ENCODE data around the gene APBB2. TPM values are rescaled to one million over a fixed set of nuclear protein-coding genes. Genes with fewer than 3 reads are reported as not detected.

Gene APBB2
- total and polyA plus RNA-seq, 2 experiments from 2014 or later: 35.8 to 74.8 TPM

GRCh38 chr4:41026971-41027370 lies 187.4 kb downstream of the APBB2 start:
- no peak for DNase-seq (ENCODE audit: low spot score)
- Histone ChIP-seq H3K4me1 (ENCODE audit: insufficient read depth) (no peaks in the 10 kb centered on the region), H3F3A (replicated peaks; ENCODE audit: low read depth) (no peaks in the 10 kb centered on the region), H3K36me3 (ENCODE audit: insufficient read depth) (peaks cover 26% of the 10 kb centered on the region), H2AFZ (no peak overlapping the region), H3K27me3 (ENCODE audit: insufficient read depth) (no peaks in the 10 kb centered on the region), H4K20me1 (replicated peaks; ENCODE audit: insufficient read depth) (no peaks in the 10 kb centered on the region), H3K4me2 (no peak overlapping the region), H3K27ac (ENCODE audit: low read depth) (no peak overlapping the region), H3K4me3 (no peak overlapping the region), H3K9me2 (ENCODE audit: insufficient read depth) (no peaks in the 10 kb centered on the region), H3K79me2 (replicated peaks; ENCODE audit: insufficient read depth) (no peaks in the 10 kb centered on the region)
- Mint-ChIP-seq H3K4me1 (no peaks in the 10 kb centered on the region), H3K27ac (no peak overlapping the region), H3K9me3 (peaks cover 25% of the 10 kb centered on the region), H3K4me3 (no peak overlapping the region), H3K27me3 (ENCODE audit: insufficient read depth, low read depth, poor library complexity) (peaks cover 5% of the 10 kb centered on the region), H3K36me3 (ENCODE audit: low read depth) (peaks cover 23% of the 10 kb centered on the region)
- no peak for ATAC-seq
- no peak for TF ChIP-seq ZNF331 (CRISPR knock-in tag; IDR thresholded peaks at IDR 0.05; ENCODE audit: low read depth)
- TF ChIP-seq ZNF114 (CRISPR knock-in tag; IDR thresholded peaks at IDR 0.05): no peak
- TF ChIP-seq CTCF (conservative IDR thresholded peaks at IDR 0.05; ENCODE audit: low read depth in 2 of 2): no peak
- no peak for TF ChIP-seq EZH2phosphoT487 (IDR thresholded peaks at IDR 0.05; ENCODE audit: unreplicated experiment)
- TF ChIP-seq, protein P1, sequence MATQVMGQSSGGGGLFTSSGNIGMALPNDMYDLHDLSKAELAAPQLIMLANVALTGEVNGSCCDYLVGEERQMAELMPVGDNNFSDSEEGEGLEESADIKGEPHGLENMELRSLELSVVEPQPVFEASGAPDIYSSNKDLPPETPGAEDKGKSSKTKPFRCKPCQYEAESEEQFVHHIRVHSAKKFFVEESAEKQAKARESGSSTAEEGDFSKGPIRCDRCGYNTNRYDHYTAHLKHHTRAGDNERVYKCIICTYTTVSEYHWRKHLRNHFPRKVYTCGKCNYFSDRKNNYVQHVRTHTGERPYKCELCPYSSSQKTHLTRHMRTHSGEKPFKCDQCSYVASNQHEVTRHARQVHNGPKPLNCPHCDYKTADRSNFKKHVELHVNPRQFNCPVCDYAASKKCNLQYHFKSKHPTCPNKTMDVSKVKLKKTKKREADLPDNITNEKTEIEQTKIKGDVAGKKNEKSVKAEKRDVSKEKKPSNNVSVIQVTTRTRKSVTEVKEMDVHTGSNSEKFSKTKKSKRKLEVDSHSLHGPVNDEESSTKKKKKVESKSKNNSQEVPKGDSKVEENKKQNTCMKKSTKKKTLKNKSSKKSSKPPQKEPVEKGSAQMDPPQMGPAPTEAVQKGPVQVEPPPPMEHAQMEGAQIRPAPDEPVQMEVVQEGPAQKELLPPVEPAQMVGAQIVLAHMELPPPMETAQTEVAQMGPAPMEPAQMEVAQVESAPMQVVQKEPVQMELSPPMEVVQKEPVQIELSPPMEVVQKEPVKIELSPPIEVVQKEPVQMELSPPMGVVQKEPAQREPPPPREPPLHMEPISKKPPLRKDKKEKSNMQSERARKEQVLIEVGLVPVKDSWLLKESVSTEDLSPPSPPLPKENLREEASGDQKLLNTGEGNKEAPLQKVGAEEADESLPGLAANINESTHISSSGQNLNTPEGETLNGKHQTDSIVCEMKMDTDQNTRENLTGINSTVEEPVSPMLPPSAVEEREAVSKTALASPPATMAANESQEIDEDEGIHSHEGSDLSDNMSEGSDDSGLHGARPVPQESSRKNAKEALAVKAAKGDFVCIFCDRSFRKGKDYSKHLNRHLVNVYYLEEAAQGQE (IDR thresholded peaks at IDR 0.05; ENCODE audit: unreplicated experiment): no peak
- no peak for TF ChIP-seq CREB1 (CRISPR knock-in tag; IDR thresholded peaks at IDR 0.05; ENCODE audit: low read depth)
- no peak for TF ChIP-seq POLR2AphosphoS5 (IDR thresholded peaks at IDR 0.05; ENCODE audit: low read depth)
- TF ChIP-seq, protein P2, sequence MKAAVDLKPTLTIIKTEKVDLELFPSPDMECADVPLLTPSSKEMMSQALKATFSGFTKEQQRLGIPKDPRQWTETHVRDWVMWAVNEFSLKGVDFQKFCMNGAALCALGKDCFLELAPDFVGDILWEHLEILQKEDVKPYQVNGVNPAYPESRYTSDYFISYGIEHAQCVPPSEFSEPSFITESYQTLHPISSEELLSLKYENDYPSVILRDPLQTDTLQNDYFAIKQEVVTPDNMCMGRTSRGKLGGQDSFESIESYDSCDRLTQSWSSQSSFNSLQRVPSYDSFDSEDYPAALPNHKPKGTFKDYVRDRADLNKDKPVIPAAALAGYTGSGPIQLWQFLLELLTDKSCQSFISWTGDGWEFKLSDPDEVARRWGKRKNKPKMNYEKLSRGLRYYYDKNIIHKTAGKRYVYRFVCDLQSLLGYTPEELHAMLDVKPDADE (IDR thresholded peaks at IDR 0.05): no peak
- TF ChIP-seq EZH2 (IDR thresholded peaks at IDR 0.05; ENCODE audit: low read depth, unreplicated experiment): no peak
- TF ChIP-seq, protein P3, sequence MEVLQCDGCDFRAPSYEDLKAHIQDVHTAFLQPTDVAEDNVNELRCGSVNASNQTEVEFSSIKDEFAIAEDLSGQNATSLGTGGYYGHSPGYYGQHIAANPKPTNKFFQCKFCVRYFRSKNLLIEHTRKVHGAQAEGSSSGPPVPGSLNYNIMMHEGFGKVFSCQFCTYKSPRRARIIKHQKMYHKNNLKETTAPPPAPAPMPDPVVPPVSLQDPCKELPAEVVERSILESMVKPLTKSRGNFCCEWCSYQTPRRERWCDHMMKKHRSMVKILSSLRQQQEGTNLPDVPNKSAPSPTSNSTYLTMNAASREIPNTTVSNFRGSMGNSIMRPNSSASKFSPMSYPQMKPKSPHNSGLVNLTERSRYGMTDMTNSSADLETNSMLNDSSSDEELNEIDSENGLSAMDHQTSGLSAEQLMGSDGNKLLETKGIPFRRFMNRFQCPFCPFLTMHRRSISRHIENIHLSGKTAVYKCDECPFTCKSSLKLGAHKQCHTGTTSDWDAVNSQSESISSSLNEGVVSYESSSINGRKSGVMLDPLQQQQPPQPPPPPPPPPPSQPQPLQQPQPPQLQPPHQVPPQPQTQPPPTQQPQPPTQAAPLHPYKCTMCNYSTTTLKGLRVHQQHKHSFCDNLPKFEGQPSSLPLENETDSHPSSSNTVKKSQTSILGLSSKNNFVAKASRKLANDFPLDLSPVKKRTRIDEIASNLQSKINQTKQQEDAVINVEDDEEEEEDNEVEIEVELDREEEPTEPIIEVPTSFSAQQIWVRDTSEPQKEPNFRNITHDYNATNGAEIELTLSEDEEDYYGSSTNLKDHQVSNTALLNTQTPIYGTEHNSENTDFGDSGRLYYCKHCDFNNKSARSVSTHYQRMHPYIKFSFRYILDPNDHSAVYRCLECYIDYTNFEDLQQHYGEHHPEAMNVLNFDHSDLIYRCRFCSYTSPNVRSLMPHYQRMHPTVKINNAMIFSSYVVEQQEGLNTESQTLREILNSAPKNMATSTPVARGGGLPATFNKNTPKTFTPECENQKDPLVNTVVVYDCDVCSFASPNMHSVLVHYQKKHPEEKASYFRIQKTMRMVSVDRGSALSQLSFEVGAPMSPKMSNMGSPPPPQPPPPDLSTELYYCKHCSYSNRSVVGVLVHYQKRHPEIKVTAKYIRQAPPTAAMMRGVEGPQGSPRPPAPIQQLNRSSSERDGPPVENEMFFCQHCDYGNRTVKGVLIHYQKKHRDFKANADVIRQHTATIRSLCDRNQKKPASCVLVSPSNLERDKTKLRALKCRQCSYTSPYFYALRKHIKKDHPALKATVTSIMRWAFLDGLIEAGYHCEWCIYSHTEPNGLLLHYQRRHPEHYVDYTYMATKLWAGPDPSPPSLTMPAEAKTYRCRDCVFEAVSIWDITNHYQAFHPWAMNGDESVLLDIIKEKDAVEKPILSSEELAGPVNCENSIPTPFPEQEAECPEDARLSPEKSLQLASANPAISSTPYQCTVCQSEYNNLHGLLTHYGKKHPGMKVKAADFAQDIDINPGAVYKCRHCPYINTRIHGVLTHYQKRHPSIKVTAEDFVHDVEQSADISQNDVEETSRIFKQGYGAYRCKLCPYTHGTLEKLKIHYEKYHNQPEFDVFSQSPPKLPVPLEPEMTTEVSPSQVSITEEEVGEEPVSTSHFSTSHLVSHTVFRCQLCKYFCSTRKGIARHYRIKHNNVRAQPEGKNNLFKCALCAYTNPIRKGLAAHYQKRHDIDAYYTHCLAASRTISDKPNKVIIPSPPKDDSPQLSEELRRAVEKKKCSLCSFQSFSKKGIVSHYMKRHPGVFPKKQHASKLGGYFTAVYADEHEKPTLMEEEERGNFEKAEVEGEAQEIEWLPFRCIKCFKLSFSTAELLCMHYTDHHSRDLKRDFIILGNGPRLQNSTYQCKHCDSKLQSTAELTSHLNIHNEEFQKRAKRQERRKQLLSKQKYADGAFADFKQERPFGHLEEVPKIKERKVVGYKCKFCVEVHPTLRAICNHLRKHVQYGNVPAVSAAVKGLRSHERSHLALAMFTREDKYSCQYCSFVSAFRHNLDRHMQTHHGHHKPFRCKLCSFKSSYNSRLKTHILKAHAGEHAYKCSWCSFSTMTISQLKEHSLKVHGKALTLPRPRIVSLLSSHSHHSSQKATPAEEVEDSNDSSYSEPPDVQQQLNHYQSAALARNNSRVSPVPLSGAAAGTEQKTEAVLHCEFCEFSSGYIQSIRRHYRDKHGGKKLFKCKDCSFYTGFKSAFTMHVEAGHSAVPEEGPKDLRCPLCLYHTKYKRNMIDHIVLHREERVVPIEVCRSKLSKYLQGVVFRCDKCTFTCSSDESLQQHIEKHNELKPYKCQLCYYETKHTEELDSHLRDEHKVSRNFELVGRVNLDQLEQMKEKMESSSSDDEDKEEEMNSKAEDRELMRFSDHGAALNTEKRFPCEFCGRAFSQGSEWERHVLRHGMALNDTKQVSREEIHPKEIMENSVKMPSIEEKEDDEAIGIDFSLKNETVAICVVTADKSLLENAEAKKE (CRISPR knock-in tag; IDR thresholded peaks at IDR 0.05): no peak
- no peak for TF ChIP-seq STAT1 (IDR thresholded peaks at IDR 0.05; ENCODE audit: unreplicated experiment)
- no peak for TF ChIP-seq JUNB (IDR thresholded peaks at IDR 0.05; ENCODE audit: unreplicated experiment)
- TF ChIP-seq NANOG (IDR thresholded peaks at IDR 0.05; ENCODE audit: borderline replicate concordance): no peak
